B cell (primary cell): ENCODE results near the gene APBA2. TPM values are rescaled to one million over a fixed set of nuclear protein-coding genes. Genes with fewer than 3 reads are reported as not detected.

Experiments
- ATAC-seq: fragments of 200-7000 bp; cut with Tn5 transposase; one replicate; pipeline ENCODE4 v1.10.0; 2021; ENCODE audit warnings: low read depth, mild to moderate bottlenecking, moderate number of reproducible peaks, moderate library complexity
- CTCF ChIA-PET: fragments of 350-600 bp; sonication (Branson Sonifier 250); formaldehyde crosslinking; loops from one replicate; lab custom pipeline; 2021; ENCODE audit warnings: antibody characterized with exemption, inconsistent platforms; lab: Charles Lee
- POLR2A ChIA-PET: fragments of 350-600 bp; sonication (Branson Sonifier 250); formaldehyde crosslinking; loops from one replicate; lab custom pipeline; 2021; ENCODE audit warnings: antibody characterized with exemption; lab: Charles Lee
- DNase-seq: peaks from one replicate; pipeline ENCODE4 v3.0.0; 2013
- H2AFZ ChIP-seq: 2 replicates; pipeline ENCODE4 v1.6.1; 2012; ENCODE audit warnings: mild to moderate bottlenecking, low read depth, low read length; ENCODE audit not compliant: insufficient read depth, poor library complexity, severe bottlenecking
- H3K27ac ChIP-seq, 2 donors: 1 replicate in 1 of 2; 2 replicates in 1 of 2; pipeline ENCODE4 v1.5.1; 2012 to 2013; ENCODE audit warnings: low read length in 2 of 2, mild to moderate bottlenecking in 2 of 2, moderate library complexity in 1 of 2
- H3K27me3 ChIP-seq, 4 experiments: fragments of 200-600 bp in 1 of 4; sonication (generic) in 1 of 4; replicated peaks in 1 of 4; 1 replicate in 2 of 4; 2 replicates in 2 of 4; pipeline versions ENCODE4 v1.6.1 to v1.7.0; 2013 to 2016; ENCODE audit warnings: low read length in 3 of 4, mild to moderate bottlenecking in 2 of 4, mixed read lengths in 1 of 4, moderate library complexity in 1 of 4; ENCODE audit not compliant: insufficient read depth in 4 of 4, control insufficient read depth in 3 of 4; ENCODE audit errors: control extremely low read depth in 1 of 4
- H3K36me3 ChIP-seq, 2 experiments: replicated peaks in 1 of 2; 1 replicate in 1 of 2; 2 replicates in 1 of 2; pipeline versions ENCODE4 v1.6.1 to v1.7.1; 2013; ENCODE audit warnings: low read length in 1 of 2; ENCODE audit not compliant: insufficient read depth in 2 of 2, control insufficient read depth in 1 of 2; ENCODE audit errors: control extremely low read depth in 1 of 2, extremely low read depth in 1 of 2
- H3K4me1 ChIP-seq, 2 donors: fragments of 200-600 bp in 1 of 2; sonication (generic) in 1 of 2; 1 replicate in 1 of 2; 2 replicates in 1 of 2; pipeline versions ENCODE4 v1.5.1 to v1.6.1; 2013 to 2017; ENCODE audit warnings: low read length in 2 of 2; ENCODE audit not compliant: control insufficient read depth in 2 of 2, insufficient read depth in 2 of 2
- H3K4me2 ChIP-seq: replicated peaks from 2 replicates; pipeline ENCODE3; 2012; ENCODE audit warnings: mild to moderate bottlenecking, low read depth, low read length; ENCODE audit not compliant: poor library complexity, severe bottlenecking
- H3K4me3 ChIP-seq, 5 experiments: fragments of 200-600 bp in 1 of 5; sonication (generic) in 1 of 5; 1 replicate in 3 of 5; 2 replicates in 2 of 5; pipeline versions ENCODE4 v1.5.1 to v1.7.0; 2011 to 2016; ENCODE audit warnings: low read length in 4 of 5, mild to moderate bottlenecking in 4 of 5, low read depth in 2 of 5, control low read depth in 1 of 5, moderate library complexity in 1 of 5; ENCODE audit not compliant: insufficient read depth in 1 of 5; ENCODE audit errors: control extremely low read depth in 1 of 5, extremely low read depth in 1 of 5
- H3K79me2 ChIP-seq: fragments of 200-600 bp; sonication (generic); one replicate; pipeline ENCODE4 v1.6.0; 2016; ENCODE audit warnings: low read length; ENCODE audit not compliant: control insufficient read depth, insufficient read depth
- H3K9ac ChIP-seq: fragments of 200-600 bp; sonication (generic); 2 replicates; pipeline ENCODE4 v1.6.1; 2017; ENCODE audit warnings: mild to moderate bottlenecking, low read length, moderate library complexity
- H3K9me3 ChIP-seq, 3 donors: one replicate each; pipeline versions ENCODE4 v1.6.1 to v1.7.1; 2013; ENCODE audit warnings: low read length in 2 of 3; ENCODE audit not compliant: control insufficient read depth in 2 of 3, insufficient read depth in 1 of 3; ENCODE audit errors: control extremely low read depth in 1 of 3
- H4K20me1 ChIP-seq: 2 replicates; pipeline ENCODE4 v1.6.0; 2012; ENCODE audit warnings: mild to moderate bottlenecking, low read length; ENCODE audit not compliant: insufficient read depth, control insufficient read depth, poor library complexity, severe bottlenecking
- H3K27ac Mint-ChIP-seq: one replicate; pipeline ENCODE4 v1.8.0; 2021; ENCODE audit warnings: mixed read lengths
- H3K27me3 Mint-ChIP-seq: one replicate; pipeline ENCODE4 v1.8.0; 2021; ENCODE audit warnings: mixed read lengths
- H3K4me1 Mint-ChIP-seq: one replicate; pipeline ENCODE4 v1.8.0; 2021; ENCODE audit warnings: mixed read lengths
- H3K4me3 Mint-ChIP-seq: one replicate; pipeline ENCODE4 v1.8.0; 2021; ENCODE audit warnings: mixed read lengths
- H3K9me3 Mint-ChIP-seq: one replicate; pipeline ENCODE4 v1.8.0; 2022; ENCODE audit warnings: mixed read lengths; ENCODE audit not compliant: insufficient read depth
- CTCF ChIP-seq: fragments of 200-600 bp; IDR thresholded peaks from one replicate; pipeline ENCODE4 v1.8.0; 2022; ENCODE audit warnings: antibody characterized with exemption, mild to moderate bottlenecking
- EZH2 ChIP-seq: IDR thresholded peaks from 2 replicates; pipeline ENCODE4 v1.6.1; 2012; ENCODE audit warnings: borderline replicate concordance, low read depth, mild to moderate bottlenecking, moderate library complexity, low read length; ENCODE audit not compliant: insufficient read depth, poor library complexity, severe bottlenecking
- whole genome bisulfite sequencing: methylation state at CpG from one replicate; pipeline ENCODE4 v1.1.5; 2013; ENCODE audit warnings: missing lambda C conversion rate; ENCODE audit not compliant: insufficient coverage; 5-methylcytosine and 5-hydroxymethylcytosine counted together
- intact Hi-C: fragments of 100-400 bp; cut with micrococcal nuclease; formaldehyde crosslinking; loops from one replicate; pipeline ENCODE4 v1.10.0; 2022
- polyA plus RNA-seq: library from polyadenylated mRNA; depleted of rRNA; stranded (reverse); fragments of >200 nt; gene quantifications from 2 replicates; pipeline ENCODE4 v1.2.3, GENCODE V29; 2012
- total RNA-seq, 2 donors: library from RNA; stranded (reverse); fragments of 120-200 nt in 1 of 2; gene quantifications; 1 replicate in 1 of 2; 2 replicates in 1 of 2; pipeline versions ENCODE4 v1.2.3 to v1.2.4, GENCODE V29; 2013 to 2022

Gene APBA2
- total and polyA plus RNA-seq, 2 donors (not counting 1 experiment from before 2014, with no cell fraction given) = 0.19 TPM; not detected in 1

- H3K27ac ChIP-seq = no peak overlapping the region
- H3K79me2 ChIP-seq = no peaks in the 10 kb centered on the region
- no peak overlapping the region for H2AFZ ChIP-seq
- CTCF ChIA-PET = no interaction called here
- TF ChIP-seq CTCF (no peak), EZH2 (no peak)
- no peak overlapping the region for H3K4me3 ChIP-seq
- no peak overlapping the region for H3K9ac ChIP-seq
- Mint-ChIP-seq H3K27me3 (no peaks in the 10 kb centered on the region), H3K4me1 (no peaks in the 10 kb centered on the region), H3K9me3 (no peaks in the 10 kb centered on the region), H3K4me3 (no peak overlapping the region), H3K27ac (no peak overlapping the region)
- DNase-seq = no peak
- H3K36me3 ChIP-seq = no peaks in the 10 kb centered on the region
- H3K4me1 ChIP-seq = no peaks in the 10 kb centered on the region
- H4K20me1 ChIP-seq = no peaks in the 10 kb centered on the region
- H3K4me2 ChIP-seq = no peak overlapping the region
- POLR2A ChIA-PET = no interaction called here
- intact Hi-C loops = no loop called here
- ATAC-seq = no peak
- WGBS = 94% methylated on average over 4 of the region's 5 CpGs
- no peaks in the 10 kb centered on the region for H3K27me3 ChIP-seq
- H3K9me3 ChIP-seq = peaks cover 0 to 4% (median 0%) of the 10 kb centered on the region in 3 donors
Observed at GRCh38 chr15:28902856-28903255, 17.1 kb downstream of the APBA2 start.

DNA sequence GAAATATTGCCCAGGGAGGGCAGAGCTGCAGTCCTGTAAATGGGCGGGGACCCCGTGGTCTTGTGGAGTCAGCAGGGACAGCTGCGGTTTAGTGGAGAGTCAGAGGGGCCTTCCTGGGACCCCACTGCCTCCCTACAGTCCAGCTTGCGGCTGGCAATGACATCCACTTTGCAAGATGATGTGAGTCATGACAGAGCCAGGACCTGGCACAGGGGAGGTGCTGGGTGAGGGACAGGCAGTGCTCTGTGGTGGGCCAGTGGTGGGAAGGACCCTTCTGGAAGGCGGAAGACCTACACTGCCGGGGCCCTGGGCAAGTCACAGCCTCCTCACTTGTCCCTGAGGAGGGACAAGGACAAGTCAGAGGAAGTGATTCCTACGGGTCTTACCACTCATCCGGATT, 17.8 kb downstream of the APBA2 start:
- intact Hi-C loops = no loop called here
- ChIA-PET CTCF (no interaction called here), POLR2A (no interaction called here)
- no peak overlapping the region for H3K27ac Mint-ChIP-seq
- no peaks in the 10 kb centered on the region for H3K27me3 ChIP-seq
- H3K79me2 ChIP-seq = no peaks in the 10 kb centered on the region
- peaks cover 0 to 4% (median 0%) of the 10 kb centered on the region in 3 donors for H3K9me3 ChIP-seq
- no peaks in the 10 kb centered on the region for H4K20me1 ChIP-seq
- no peak overlapping the region for H3K4me3 Mint-ChIP-seq
- no peaks in the 10 kb centered on the region for H3K27me3 Mint-ChIP-seq
- TF ChIP-seq CTCF = no peak
- no peak for TF ChIP-seq EZH2
- ATAC-seq = no peak
- no peak overlapping the region for H2AFZ ChIP-seq
- 85% methylated on average over 6 of the region's 8 CpGs for WGBS
- H3K9me3 Mint-ChIP-seq = no peaks in the 10 kb centered on the region
- no peak overlapping the region for H3K4me3 ChIP-seq
- H3K4me1 Mint-ChIP-seq = no peaks in the 10 kb centered on the region
- no peak overlapping the region for H3K9ac ChIP-seq
- no peak overlapping the region for H3K27ac ChIP-seq
- H3K4me2 ChIP-seq = no peak overlapping the region
- DNase-seq = no peak
- H3K36me3 ChIP-seq = no peaks in the 10 kb centered on the region
- no peaks in the 10 kb centered on the region for H3K4me1 ChIP-seq
